Right lobe of liver (tissue), 6 donors: Measurements from ENCODE around the gene RNF44. TPM values are rescaled to one million over a fixed set of nuclear protein-coding genes. Genes with fewer than 3 reads are reported as not detected.

Experiments
- ATAC-seq, 4 donors: fragments of 200-7000 bp; cut with Tn5 transposase; one replicate each; pipeline ENCODE4 v1.9.1; 2020; ENCODE audit warnings: mild to moderate bottlenecking in 4 of 4, moderate library complexity in 4 of 4
- DNase-seq, 3 donors: peaks; one replicate each; pipeline ENCODE4 v3.0.0-alpha.2; 2020
- H3K27ac ChIP-seq, 3 donors: fragments of 200-600 bp; one replicate each; pipeline ENCODE4 v1.8.0; 2022
- H3K27me3 ChIP-seq, 2 donors: fragments of 200-600 bp; one replicate each; pipeline ENCODE4 v1.8.0; 2022
- H3K36me3 ChIP-seq, 4 donors: fragments of 200-600 bp; sonication (generic) in 1 of 4; one replicate each; pipeline versions ENCODE4 v1.5.1 to v1.8.0; 2017 to 2022; ENCODE audit warnings: control low read depth in 1 of 4
- H3K4me1 ChIP-seq, 4 donors: fragments of 200-600 bp; sonication (generic) in 1 of 4; one replicate each; pipeline versions ENCODE4 v1.5.1 to v1.8.0; 2017 to 2022; ENCODE audit warnings: control low read depth in 1 of 4
- H3K4me3 ChIP-seq, 3 donors: fragments of 200-600 bp; one replicate each; pipeline ENCODE4 v1.8.0; 2022
- H3K9me3 ChIP-seq, 4 donors: fragments of 200-600 bp; sonication (generic) in 1 of 4; one replicate each; pipeline versions ENCODE4 v1.5.1 to v1.8.0; 2017 to 2022; ENCODE audit warnings: control low read depth in 1 of 4
- CTCF ChIP-seq, 4 donors: fragments of 200-600 bp in 3 of 4; fragments of 450-650 bp in 1 of 4; IDR thresholded peaks; one replicate each; pipeline versions ENCODE4 v1.5.1 to v1.8.0; 2016 to 2022; ENCODE audit warnings: antibody characterized with exemption in 4 of 4, mild to moderate bottlenecking in 2 of 4
- POLR2A ChIP-seq: fragments of 450-650 bp; IDR thresholded peaks from one replicate; pipeline ENCODE4 v1.6.1; 2017; ENCODE audit warnings: antibody characterized with exemption, mild to moderate bottlenecking
- WGBS: methylation state at CpG from one replicate; pipeline ENCODE4 v1.1.6; 2018; ENCODE audit warnings: low coverage, low lambda C conversion rate; ENCODE audit not compliant: insufficient coverage; ENCODE audit errors: missing lambda C conversion rate; 5-methylcytosine and 5-hydroxymethylcytosine counted together
- intact Hi-C, 2 donors: fragments of 100-400 bp; cut with DNase I; formaldehyde crosslinking; loops; one replicate each; pipeline versions ENCODE4 v1.11.2 to v1.14.1; 2022
- total RNA-seq, 6 experiments: library from RNA; depleted of rRNA in 2 of 6; stranded (reverse); fragments of >200 nt in 2 of 6; fragmentation: NEBNext Ultra II Directional in 3 of 6; extraction: Animal tissue kit (Norgen Biotek cat#: 25700) in 3 of 6; gene quantifications; one replicate each; pipeline versions ENCODE4 v1.1.0 to v1.2.4, GENCODE V29; 2016 to 2023
- donor health status: DM: no; HTN: yes; CAD: no.
- donor health status: DM: no; HTN: no; CAD: no.
- donor health status: DM: no; HTN: no; CAD: no.
- donor health status: DM: no; HTN: yes; CAD: no.
- donor health status: DM: no; HTN: yes; CAD: no.

The RNF44 gene
- total RNA-seq, 6 experiments from 2014 or later = 5.1 to 16.3 (median 12.7) TPM

- TF ChIP-seq POLR2A (no peak), CTCF (IDR thresholded peaks at IDR 0.05) (no peak)
- H3K9me3 ChIP-seq = no peaks in the 10 kb centered on the region
- no peaks in the 10 kb centered on the region for H3K36me3 ChIP-seq
- no peaks in the 10 kb centered on the region for H3K27me3 ChIP-seq
- H3K4me1 ChIP-seq = peaks cover 0 to 30% (median 21%) of the 10 kb centered on the region in 4 donors
- ATAC-seq (no peak), DNase-seq (no peak)
- peak overlapping the region; percentile 3 to 97 (median 43) for H3K27ac ChIP-seq
- 24% methylated on average over 13 of the region's 13 CpGs for WGBS
- peak overlapping the region in 2 of 3 donors; percentile 17 to 83 for H3K4me3 ChIP-seq
- intact Hi-C loops = loop anchor here in 1 of 2 donors (10.0 kb wide), 1 partner anchor 94 kb away; the partner anchor contains the start of gene FAF2
These were observed 1.2 kb upstream of the RNF44 start for GRCh38 chr5:176538230-176538988.

- intact Hi-C loops = loop anchor here in 1 of 2 donors (10.0 kb wide), 1 partner anchor 93 kb away; the partner anchor contains the start of gene FAF2
- ATAC-seq (peak; percentile 75 to 84 (median 80)), DNase-seq (peak; percentile 98 to 99 (median 99))
- Histone ChIP-seq H3K27ac (peak overlapping the region; percentile 97 to 98 (median 97)), H3K27me3 (no peaks in the 10 kb centered on the region), H3K4me3 (peak overlapping the region; percentile 83 to 93 (median 92)), H3K9me3 (no peaks in the 10 kb centered on the region), H3K4me1 (peaks cover 0 to 37% (median 25%) of the 10 kb centered on the region in 4 donors), H3K36me3 (no peaks in the 10 kb centered on the region)
- TF ChIP-seq POLR2A (peak; percentile 51), CTCF (IDR thresholded peaks at IDR 0.05) (no peak)
- WGBS = 0% methylated on average over 21 of the region's 43 CpGs
These were observed 490 bp upstream of the RNF44 start for GRCh38 chr5:176537554-176538229.

GRCh38 chr5:176536132-176536901 is 885 bp downstream of the RNF44 start:
- Histone ChIP-seq H3K27me3 (no peaks in the 10 kb centered on the region), H3K36me3 (peaks cover 0 to 8% (median 2%) of the 10 kb centered on the region in 4 donors), H3K4me1 (peaks cover 0 to 37% (median 25%) of the 10 kb centered on the region in 4 donors), H3K9me3 (no peaks in the 10 kb centered on the region), H3K27ac (peak overlapping the region; percentile 97 to 98 (median 97)), H3K4me3 (peak overlapping the region; percentile 83 to 93 (median 92))
- ATAC-seq (peak; percentile 14 to 29 (median 16)), DNase-seq (peak; percentile 79 to 87 (median 82))
- TF ChIP-seq POLR2A (no peak), CTCF (IDR thresholded peaks at IDR 0.05) (no peak)
- intact Hi-C loops = loop anchor here in 1 of 2 donors (10.0 kb wide), 1 partner anchor 92 kb away; the partner anchor contains the start of gene FAF2
- WGBS = 4% methylated on average over 7 of the region's 43 CpGs

GRCh38 chr5:176535664-176536131 is 1.5 kb downstream of the RNF44 start:
- WGBS = 20% methylated on average over 1 of the region's 9 CpGs
- ATAC-seq = no peak
- intact Hi-C loops = loop anchor here in 1 of 2 donors (10.0 kb wide), 1 partner anchor 91 kb away; the partner anchor contains the start of gene FAF2
- no peak for DNase-seq
- no peaks in the 10 kb centered on the region for H3K9me3 ChIP-seq
- H3K27me3 ChIP-seq = no peaks in the 10 kb centered on the region
- H3K27ac ChIP-seq = peak overlapping the region; percentile 64 to 97 (median 97)
- peak overlapping the region; percentile 83 to 93 (median 92) for H3K4me3 ChIP-seq
- H3K4me1 ChIP-seq = peaks cover 0 to 37% (median 25%) of the 10 kb centered on the region in 4 donors
- peaks cover 0 to 13% (median 4%) of the 10 kb centered on the region in 4 donors for H3K36me3 ChIP-seq
- TF ChIP-seq POLR2A (no peak), CTCF (IDR thresholded peaks at IDR 0.05) (no peak)
